ENCODE data around the gene UBE4A. TPM values are rescaled to one million over a fixed set of nuclear protein-coding genes. Genes with fewer than 3 reads are reported as not detected.

Gene UBE4A
- total RNA-seq, 2 experiments from 2014 or later = 40.1 to 43.0 TPM

DNA sequence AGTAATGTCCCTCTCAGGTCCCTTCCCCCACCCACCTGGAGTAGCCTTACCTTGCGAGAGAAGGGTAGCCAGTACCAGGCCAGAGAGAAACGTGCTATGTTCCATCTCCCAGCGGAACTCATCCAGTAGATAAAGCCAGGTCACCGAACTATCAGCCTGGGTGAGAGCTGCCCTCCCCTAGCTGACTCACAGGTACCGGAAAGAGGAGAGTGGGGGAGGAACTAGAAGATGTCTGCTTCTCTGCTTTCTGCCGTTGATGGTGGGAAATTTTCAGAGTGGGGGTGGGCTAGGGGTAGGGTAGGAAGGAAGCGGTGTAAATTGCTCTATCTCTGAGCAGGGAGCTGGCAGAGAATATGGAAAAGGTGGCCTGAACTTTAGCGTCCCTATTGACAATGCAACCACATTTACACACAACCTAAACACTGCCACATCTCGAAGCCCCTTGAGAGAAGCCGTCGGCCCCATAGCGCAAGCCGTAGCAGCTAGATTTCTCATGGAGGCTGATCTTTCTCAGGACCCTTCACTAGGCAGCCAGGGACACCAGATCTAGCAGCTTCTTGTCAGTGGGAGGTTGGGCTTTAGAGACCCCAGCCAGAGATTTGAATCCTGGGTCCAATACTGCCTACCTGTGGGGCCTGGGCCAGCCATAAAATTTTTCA lies 16.8 kb upstream of the UBE4A start, which contains the start of gene CD3D:
CD3D (minus strand) TSS at position 203 of the 659 bp plus-strand sequence; CDS start at position 105, 98 bp downstream.
- H3K27ac Mint-ChIP-seq = peak within 1 kb of the TSS; percentile 98
- TF ChIP-seq, protein P1, sequence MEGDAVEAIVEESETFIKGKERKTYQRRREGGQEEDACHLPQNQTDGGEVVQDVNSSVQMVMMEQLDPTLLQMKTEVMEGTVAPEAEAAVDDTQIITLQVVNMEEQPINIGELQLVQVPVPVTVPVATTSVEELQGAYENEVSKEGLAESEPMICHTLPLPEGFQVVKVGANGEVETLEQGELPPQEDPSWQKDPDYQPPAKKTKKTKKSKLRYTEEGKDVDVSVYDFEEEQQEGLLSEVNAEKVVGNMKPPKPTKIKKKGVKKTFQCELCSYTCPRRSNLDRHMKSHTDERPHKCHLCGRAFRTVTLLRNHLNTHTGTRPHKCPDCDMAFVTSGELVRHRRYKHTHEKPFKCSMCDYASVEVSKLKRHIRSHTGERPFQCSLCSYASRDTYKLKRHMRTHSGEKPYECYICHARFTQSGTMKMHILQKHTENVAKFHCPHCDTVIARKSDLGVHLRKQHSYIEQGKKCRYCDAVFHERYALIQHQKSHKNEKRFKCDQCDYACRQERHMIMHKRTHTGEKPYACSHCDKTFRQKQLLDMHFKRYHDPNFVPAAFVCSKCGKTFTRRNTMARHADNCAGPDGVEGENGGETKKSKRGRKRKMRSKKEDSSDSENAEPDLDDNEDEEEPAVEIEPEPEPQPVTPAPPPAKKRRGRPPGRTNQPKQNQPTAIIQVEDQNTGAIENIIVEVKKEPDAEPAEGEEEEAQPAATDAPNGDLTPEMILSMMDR (IDR thresholded peaks at IDR 0.05) = no peak
- H3K4me3 ChIP-seq (ENCODE audit: low read length) = peak within 1 kb of the TSS; percentile 86
- peak within 1 kb of the TSS; percentile 97 for H3K4me3 Mint-ChIP-seq
- H3K27me3 Mint-ChIP-seq = no peaks in the 10 kb centered on the region
- peaks cover 81% of the 10 kb centered on the region for H3K4me1 Mint-ChIP-seq (ENCODE audit: low read depth)
- peaks cover 61% of the 10 kb centered on the region for H3K4me1 ChIP-seq (ENCODE audit: insufficient read depth, low read length)
- peaks cover 75% of the 10 kb centered on the region for H3K36me3 Mint-ChIP-seq (ENCODE audit: low read depth)
- H3K9me3 ChIP-seq (ENCODE audit: control insufficient read depth in 1 of 2, insufficient read depth in 1 of 2, low read length in 2 of 2) = no peaks in the 10 kb centered on the region
- peak within 1 kb of the TSS; percentile 84 to 90 for H3K27ac ChIP-seq (ENCODE audit: low read depth in 1 of 2, low read length in 2 of 2)
- DNase-seq (peak; percentile 38 to 88 (median 66)), ATAC-seq (ENCODE audit: poor library complexity) (peak; percentile 48)
- ChIA-PET POLR2A (interaction anchor here (0.9 to 2.6 kb wide), 15 partner anchors 8 to 450 kb away, joined by 3 to 11 read pairs (median 4); partner anchors contain the start of genes JAML, MPZL3 and UBE4A), CTCF (interaction anchor here (0.9 to 7.8 kb wide), 6 partner anchors 10 to 144 kb away, joined by 3 to 56 read pairs (median 4); partner anchors contain the start of genes CD3E and UBE4A)
- intact Hi-C loops (cut with DNase I, micrococcal nuclease) = loop anchor here (2.0 to 5.0 kb wide), 3 partner anchors 36 to 140 kb away; partner anchors contain the start of gene JAML (in 1 of the 2)
- no peaks in the 10 kb centered on the region for H3K27me3 ChIP-seq (ENCODE audit: control insufficient read depth in 1 of 2, insufficient read depth in 2 of 2, low read length in 2 of 2)
- H3K36me3 ChIP-seq (ENCODE audit: insufficient read depth, low read length) = peaks cover 28% of the 10 kb centered on the region
- no peaks in the 10 kb centered on the region for H3K9me3 Mint-ChIP-seq

DNA sequence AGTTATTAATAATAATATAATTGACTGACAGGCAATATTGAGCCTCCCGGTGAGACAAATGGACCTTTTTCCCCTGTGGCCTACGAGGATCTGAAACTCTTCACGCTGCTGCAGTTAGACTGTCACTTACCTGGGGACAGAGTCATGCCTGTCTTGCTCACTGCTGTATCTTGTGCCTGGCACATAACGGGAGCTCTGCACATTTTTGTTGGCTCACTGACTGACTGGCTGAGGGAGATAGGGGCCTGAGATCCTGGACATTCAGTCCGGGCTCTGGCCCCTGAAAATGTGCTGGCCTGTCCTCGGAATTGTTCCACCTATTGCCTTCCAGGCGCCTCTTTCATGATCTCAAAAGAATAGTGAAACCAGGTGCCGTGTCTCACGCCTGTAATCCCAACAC lies 16.2 kb upstream of the UBE4A start:
- TF ChIP-seq, protein P1 (IDR thresholded peaks at IDR 0.05) = no peak
- H3K27me3 Mint-ChIP-seq = no peaks in the 10 kb centered on the region
- Histone ChIP-seq H3K27me3 (ENCODE audit: control insufficient read depth in 1 of 2, insufficient read depth in 2 of 2, low read length in 2 of 2) (no peaks in the 10 kb centered on the region), H3K4me3 (ENCODE audit: low read length) (peak overlapping the region; percentile 86), H3K27ac (ENCODE audit: low read depth in 1 of 2, low read length in 2 of 2) (peak overlapping the region; percentile 84 to 90), H3K4me1 (ENCODE audit: insufficient read depth, low read length) (peaks cover 61% of the 10 kb centered on the region), H3K9me3 (ENCODE audit: control insufficient read depth in 1 of 2, insufficient read depth in 1 of 2, low read length in 2 of 2) (no peaks in the 10 kb centered on the region), H3K36me3 (ENCODE audit: insufficient read depth, low read length) (peaks cover 29% of the 10 kb centered on the region)
- H3K4me1 Mint-ChIP-seq (ENCODE audit: low read depth) = peaks cover 83% of the 10 kb centered on the region
- DNase-seq = peak in 4 of 14 experiments; percentile 30 to 50 (median 46)
- ATAC-seq (ENCODE audit: poor library complexity) = no peak
- H3K36me3 Mint-ChIP-seq (ENCODE audit: low read depth) = peaks cover 75% of the 10 kb centered on the region
- peak overlapping the region; percentile 97 for H3K4me3 Mint-ChIP-seq
- intact Hi-C loops (cut with DNase I, micrococcal nuclease) = loop anchor here (2.0 to 5.0 kb wide), 3 partner anchors 36 to 141 kb away; partner anchors contain the start of gene JAML (in 1 of the 2)
- H3K9me3 Mint-ChIP-seq = no peaks in the 10 kb centered on the region
- ChIA-PET CTCF (interaction anchor here (0.9 to 7.8 kb wide), 4 partner anchors 18 to 145 kb away, joined by 3 to 56 read pairs (median 4); partner anchors contain the start of gene CD3E), POLR2A (interaction anchor here (1.1 to 2.6 kb wide), 11 partner anchors 9 to 119 kb away, joined by 3 to 11 read pairs (median 6); partner anchors contain the start of genes JAML, MPZL3 and UBE4A)
- H3K27ac Mint-ChIP-seq = peak overlapping the region; percentile 98

DNA sequence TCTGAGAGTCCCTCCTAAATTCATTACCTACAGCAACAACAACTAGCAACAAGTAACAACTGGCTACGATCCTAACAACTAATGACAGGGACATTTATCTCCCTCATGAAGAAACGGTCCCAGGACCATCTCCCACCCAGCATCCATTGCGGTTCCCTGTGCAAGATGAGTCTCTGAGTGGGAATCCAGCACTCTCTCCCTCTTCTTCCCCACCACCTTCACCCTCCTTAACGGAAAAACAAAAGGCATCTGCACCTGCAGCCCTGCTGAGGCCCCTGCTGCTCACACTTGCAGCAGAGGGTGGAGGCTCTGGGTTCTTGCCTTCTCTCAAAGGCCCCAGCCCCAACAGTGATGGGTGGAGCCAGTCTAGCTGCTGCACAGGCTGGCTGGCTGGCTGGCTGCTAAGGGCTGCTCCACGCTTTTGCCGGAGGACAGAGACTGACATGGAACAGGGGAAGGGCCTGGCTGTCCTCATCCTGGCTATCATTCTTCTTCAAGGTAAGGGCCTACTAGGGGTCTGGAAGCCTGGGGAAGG lies 15.4 kb upstream of the UBE4A start, which contains the start of gene CD3G:
CD3G (plus strand) TSS at position 364 of the 535 bp plus-strand sequence; CDS start at position 444, 80 bp downstream.
- intact Hi-C loops (cut with DNase I, micrococcal nuclease) = loop anchor here (1.0 to 5.0 kb wide), 5 partner anchors 15 to 142 kb away; partner anchors contain the start of genes UBE4A (in 2 of the 2) and JAML (in 1 of the 2)
- H3K4me3 Mint-ChIP-seq = peak within 1 kb of the TSS; percentile 97
- TF ChIP-seq, protein P1 (IDR thresholded peaks at IDR 0.05) = no peak

More for the DNA sequence above, 15.4 kb upstream of the UBE4A start, which contains the start of gene CD3G:
- Histone ChIP-seq H3K4me3 (ENCODE audit: low read length) (peak within 1 kb of the TSS; percentile 86), H3K4me1 (ENCODE audit: insufficient read depth, low read length) (peaks cover 61% of the 10 kb centered on the region), H3K27ac (ENCODE audit: low read depth in 1 of 2, low read length in 2 of 2) (peak within 1 kb of the TSS; percentile 84 to 90), H3K27me3 (ENCODE audit: control insufficient read depth in 1 of 2, insufficient read depth in 2 of 2, low read length in 2 of 2) (no peaks in the 10 kb centered on the region), H3K36me3 (ENCODE audit: insufficient read depth, low read length) (peaks cover 29% of the 10 kb centered on the region), H3K9me3 (ENCODE audit: control insufficient read depth in 1 of 2, insufficient read depth in 1 of 2, low read length in 2 of 2) (no peaks in the 10 kb centered on the region)
- ChIA-PET CTCF (interaction anchor here (1.1 to 7.8 kb wide), 2 partner anchors 9 to 47 kb away, joined by 4 to 56 read pairs; no protein-coding TSS in a partner anchor), POLR2A (interaction anchor here (0.6 to 2.0 kb wide), 7 partner anchors 9 to 146 kb away, joined by 3 to 9 read pairs (median 4); partner anchors contain the start of genes JAML and UBE4A)
- H3K36me3 Mint-ChIP-seq (ENCODE audit: low read depth) = peaks cover 75% of the 10 kb centered on the region
- H3K27me3 Mint-ChIP-seq = no peaks in the 10 kb centered on the region
- DNase-seq = peak; percentile 63 to 86 (median 80)
- peaks cover 83% of the 10 kb centered on the region for H3K4me1 Mint-ChIP-seq (ENCODE audit: low read depth)
- H3K27ac Mint-ChIP-seq = peak within 1 kb of the TSS; percentile 98
- peak; percentile 75 for ATAC-seq (ENCODE audit: poor library complexity)
- no peaks in the 10 kb centered on the region for H3K9me3 Mint-ChIP-seq
